Esophagus muscularis mucosa (tissue), 4 donors: Measurements from ENCODE around the gene HS2ST1. TPM values are rescaled to one million over a fixed set of nuclear protein-coding genes. Genes with fewer than 3 reads are reported as not detected.

Experiments
- DNase-seq: peaks from one replicate; pipeline ENCODE4 v3.0.0-alpha.2; 2017; ENCODE audit errors: extremely low spot score
- H3K27ac ChIP-seq, 4 donors: fragments of 200-600 bp; sonication (generic); replicated peaks in 1 of 4; 1 replicate in 3 of 4; 2 replicates in 1 of 4; pipeline ENCODE4 v1.5.1; 2016 to 2019; ENCODE audit warnings: mild to moderate bottlenecking in 1 of 4
- H3K27me3 ChIP-seq, 4 donors: fragments of 200-600 bp; sonication (generic); one replicate each; pipeline versions ENCODE4 v1.5.1 to v1.6.0; 2016 to 2019
- H3K36me3 ChIP-seq, 4 donors: fragments of 200-600 bp; sonication (generic); one replicate each; pipeline ENCODE4 v1.5.1; 2016 to 2019
- H3K4me1 ChIP-seq, 4 donors: fragments of 200-600 bp; sonication (generic); one replicate each; pipeline ENCODE4 v1.5.1; 2016 to 2019
- H3K4me3 ChIP-seq, 4 donors: fragments of 200-600 bp; sonication (generic); 1 replicate in 2 of 4; 2 replicates in 2 of 4; pipeline ENCODE4 v1.5.1; 2016 to 2019; ENCODE audit warnings: mild to moderate bottlenecking in 4 of 4, moderate library complexity in 1 of 4
- H3K9me3 ChIP-seq, 4 donors: fragments of 200-600 bp; sonication (generic); 1 replicate in 3 of 4; 2 replicates in 1 of 4; pipeline ENCODE4 v1.5.1; 2016 to 2019
- CTCF ChIP-seq, 3 experiments: fragments of 200-600 bp in 2 of 3; fragments of 450-650 bp in 1 of 3; sonication (generic) in 2 of 3; IDR thresholded peaks; one replicate each; pipeline ENCODE4 v1.5.1; 2017 to 2019; ENCODE audit warnings: antibody characterized with exemption in 3 of 3, mild to moderate bottlenecking in 2 of 3, moderate library complexity in 1 of 3
- EP300 ChIP-seq: sonication (generic); formaldehyde crosslinking; IDR thresholded peaks from one replicate; pipeline ENCODE4 v1.6.1; 2017; ENCODE audit warnings: antibody characterized with exemption
- POLR2A ChIP-seq: fragments of 450-650 bp; IDR thresholded peaks from one replicate; pipeline ENCODE4 v1.6.1; 2017; ENCODE audit warnings: antibody characterized with exemption, moderate library complexity, mild to moderate bottlenecking, low read depth
- POLR2AphosphoS5 ChIP-seq, 2 donors: sonication (generic); formaldehyde crosslinking; IDR thresholded peaks; one replicate each; pipeline ENCODE4 v1.6.1; 2017; ENCODE audit warnings: antibody characterized with exemption in 2 of 2
- WGBS: methylation state at CpG from one replicate; pipeline ENCODE4 v1.1.5; 2018; 5-methylcytosine and 5-hydroxymethylcytosine counted together
- intact Hi-C: fragments of 100-400 bp; cut with DNase I; formaldehyde crosslinking; loops from one replicate; pipeline ENCODE4 v1.15.1; 2023
- total RNA-seq, 4 donors: library from RNA; depleted of rRNA; stranded (reverse); fragments of >200 nt; gene quantifications; one replicate each; pipeline versions ENCODE4 v1.1.0 to v1.2.1, GENCODE V29; 2016

The HS2ST1 gene
- total RNA-seq, 4 donors from 2014 or later, result 8.5 to 11.6 (median 9.4) TPM

GRCh38 chr1:87108228-87108627 is 193.8 kb downstream of the HS2ST1 start:
- Histone ChIP-seq H3K27ac (no peak overlapping the region), H3K36me3 (peaks cover 0 to 5% (median 0%) of the 10 kb centered on the region in 4 donors), H3K27me3 (no peaks in the 10 kb centered on the region), H3K4me3 (no peak overlapping the region), H3K9me3 (no peaks in the 10 kb centered on the region), H3K4me1 (no peaks in the 10 kb centered on the region)
- intact Hi-C loops, result no loop called here
- TF ChIP-seq EP300, result no peak
- TF ChIP-seq CTCF (IDR thresholded peaks at IDR 0.05), result no peak
- no peak for TF ChIP-seq POLR2AphosphoS5 (IDR thresholded peaks at IDR 0.05)
- TF ChIP-seq POLR2A, result no peak
- WGBS, result 91% methylated on average over 1 of the region's 1 CpG
- DNase-seq, result no peak

- no peaks in the 10 kb centered on the region for H3K4me1 ChIP-seq
- no peaks in the 10 kb centered on the region for H3K9me3 ChIP-seq
- no peak overlapping the region for H3K27ac ChIP-seq
- WGBS, result 95% methylated on average over 1 of the region's 1 CpG
- H3K27me3 ChIP-seq, result no peaks in the 10 kb centered on the region
- DNase-seq, result no peak
- TF ChIP-seq EP300 (no peak), POLR2AphosphoS5 (IDR thresholded peaks at IDR 0.05) (no peak), CTCF (IDR thresholded peaks at IDR 0.05) (no peak), POLR2A (no peak)
- peaks cover 0 to 5% (median 0%) of the 10 kb centered on the region in 4 donors for H3K36me3 ChIP-seq
- H3K4me3 ChIP-seq, result no peak overlapping the region
- intact Hi-C loops, result no loop called here
These were observed 194.5 kb downstream of the HS2ST1 start for GRCh38 chr1:87108814-87109411.

- no peak for TF ChIP-seq EP300
- TF ChIP-seq POLR2A, result no peak
- TF ChIP-seq CTCF (IDR thresholded peaks at IDR 0.05), result no peak
- TF ChIP-seq POLR2AphosphoS5 (IDR thresholded peaks at IDR 0.05), result no peak
- H3K27ac ChIP-seq, result no peak overlapping the region
- 67% methylated on average over 5 of the region's 5 CpGs for WGBS
These were observed 197.4 kb downstream of the HS2ST1 start for GRCh38 chr1:87111659-87112371.

GRCh38 chr1:87113313-87113712 is 198.9 kb downstream of the HS2ST1 start:
- H3K9me3 ChIP-seq, result no peaks in the 10 kb centered on the region
- TF ChIP-seq CTCF (IDR thresholded peaks at IDR 0.05) (no peak), EP300 (no peak), POLR2A (no peak), POLR2AphosphoS5 (IDR thresholded peaks at IDR 0.05) (no peak)
- no peaks in the 10 kb centered on the region for H3K4me1 ChIP-seq
- no peak overlapping the region for H3K4me3 ChIP-seq
- no peaks in the 10 kb centered on the region for H3K27me3 ChIP-seq
- H3K27ac ChIP-seq, result no peak overlapping the region
- H3K36me3 ChIP-seq, result no peaks in the 10 kb centered on the region
- WGBS, result 86% methylated on average over 5 of the region's 5 CpGs
- DNase-seq, result no peak
- intact Hi-C loops, result no loop called here

More at GRCh38 chr1:87111659-87112371, 197.4 kb downstream of the HS2ST1 start:
- no peaks in the 10 kb centered on the region for H3K27me3 ChIP-seq
- no peaks in the 10 kb centered on the region for H3K4me1 ChIP-seq
- no peaks in the 10 kb centered on the region for H3K36me3 ChIP-seq
- DNase-seq, result no peak
- intact Hi-C loops, result no loop called here
- no peaks in the 10 kb centered on the region for H3K9me3 ChIP-seq
- no peak overlapping the region for H3K4me3 ChIP-seq
